GM04503 (cell line): ENCODE data around the gene DUSP3.

Experiments used
- DNase-seq: peaks from one replicate; pipeline ENCODE4 v3.0.0-alpha.2; 2012; ENCODE audit warnings: low read depth

The DUSP3 gene

GRCh38 chr17:43732958-43733357 lies 45.8 kb downstream of the DUSP3 start:
- peak; percentile 83 for DNase-seq

DNA sequence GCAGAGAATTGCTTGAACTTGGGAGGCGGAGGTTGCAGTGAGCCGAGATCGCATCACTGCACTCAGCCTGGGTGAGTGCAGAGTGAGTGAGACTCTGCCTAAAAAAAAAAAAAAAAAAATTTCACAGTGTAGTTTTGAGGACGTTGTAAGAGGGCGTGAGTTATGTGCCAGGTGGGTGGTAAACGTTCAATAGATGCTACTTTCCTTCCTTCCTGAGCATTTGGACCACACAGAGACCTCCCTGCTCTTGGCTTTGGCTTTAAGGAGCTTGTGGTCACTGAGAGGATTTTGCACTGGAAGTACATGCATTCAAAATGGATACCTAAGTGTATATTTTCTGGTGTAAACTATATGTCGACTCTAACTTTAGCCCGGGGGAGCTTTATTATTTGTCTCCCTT lies 50.7 kb downstream of the DUSP3 start:
- DNase-seq: no peak

- peak; percentile 72 for DNase-seq
Observed at GRCh38 chr17:43723697-43724359, 54.9 kb downstream of the DUSP3 start.

DNA sequence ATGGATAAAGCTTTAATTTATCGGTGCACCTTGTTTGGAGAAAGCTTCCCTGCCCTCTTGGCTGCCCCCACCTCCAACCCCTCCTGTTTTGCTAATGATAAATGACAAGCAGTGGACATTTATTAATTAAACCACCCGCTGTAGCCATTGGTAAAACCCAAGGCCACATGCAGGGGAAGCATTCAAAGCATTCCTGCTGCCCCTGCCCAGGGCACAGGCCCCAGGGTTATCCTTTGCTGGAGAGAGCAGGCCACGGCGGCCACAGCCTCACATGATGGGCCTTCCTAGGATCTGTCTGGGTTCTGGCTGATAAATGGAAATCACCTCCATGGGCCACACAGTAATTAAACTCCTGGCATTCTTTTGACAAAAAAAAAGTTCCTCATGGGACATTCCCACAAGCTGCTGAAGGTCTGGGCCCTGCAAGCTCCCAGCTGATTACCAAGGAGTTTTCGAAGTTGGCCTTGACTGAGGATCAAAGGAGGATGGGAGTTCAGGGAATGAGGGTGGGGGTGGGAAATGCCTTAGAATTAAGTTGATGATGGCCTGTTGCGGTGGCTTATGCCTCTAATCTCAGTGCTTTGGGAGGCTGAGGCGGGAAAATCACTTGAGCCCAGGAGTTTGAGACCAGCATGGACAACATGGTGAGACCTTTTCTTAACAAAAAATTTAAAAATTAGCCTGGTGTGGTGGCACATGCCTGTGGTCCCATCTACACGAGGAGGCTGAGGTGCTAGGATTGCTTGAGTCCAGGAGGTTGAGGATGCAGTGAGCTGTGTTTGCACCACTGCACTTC lies 55.7 kb downstream of the DUSP3 start:
- DNase-seq: no peak

- DNase-seq: no peak
Observed at GRCh38 chr17:43722269-43722619, 56.5 kb downstream of the DUSP3 start.

GRCh38 chr17:43721537-43722268 lies 57.1 kb downstream of the DUSP3 start:
- DNase-seq: no peak

DNA sequence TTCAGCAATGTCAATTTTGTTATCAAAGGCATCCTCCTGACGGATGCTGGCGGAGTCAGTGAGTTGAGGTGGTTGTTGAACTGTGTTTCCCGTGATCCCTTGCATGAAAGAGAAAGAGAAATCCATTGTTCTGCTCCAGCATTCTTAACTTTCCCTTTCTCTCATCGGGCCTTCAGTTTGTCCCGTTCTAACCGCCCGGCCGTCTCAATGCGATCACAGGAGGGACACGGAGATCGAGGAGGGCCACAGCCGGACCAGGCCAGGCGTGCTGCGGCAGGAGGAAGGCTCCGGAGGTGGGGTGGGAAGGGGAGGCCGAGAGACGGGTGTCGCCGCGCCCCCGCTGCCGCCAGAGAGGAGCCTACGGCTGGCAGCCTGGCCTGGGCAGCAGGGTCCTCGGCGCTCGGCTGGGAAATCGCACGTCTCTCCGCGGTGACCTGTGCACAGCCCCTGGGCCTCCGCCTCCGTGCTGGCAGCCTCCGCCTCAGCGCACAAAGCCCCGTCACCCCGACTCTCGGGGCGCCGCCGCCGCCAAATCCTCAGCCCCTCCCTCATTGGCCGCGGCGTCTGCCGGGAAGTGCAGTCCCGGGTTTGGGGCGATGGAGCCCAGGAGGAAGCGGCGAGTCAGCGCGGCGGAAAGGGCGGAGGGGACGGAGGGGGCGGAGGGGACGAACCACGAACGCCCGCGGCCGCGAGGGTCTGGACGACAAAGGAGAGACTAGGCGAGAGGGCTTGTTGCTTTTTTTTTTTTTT lies 58.3 kb downstream of the DUSP3 start:
- no peak for DNase-seq

DNA sequence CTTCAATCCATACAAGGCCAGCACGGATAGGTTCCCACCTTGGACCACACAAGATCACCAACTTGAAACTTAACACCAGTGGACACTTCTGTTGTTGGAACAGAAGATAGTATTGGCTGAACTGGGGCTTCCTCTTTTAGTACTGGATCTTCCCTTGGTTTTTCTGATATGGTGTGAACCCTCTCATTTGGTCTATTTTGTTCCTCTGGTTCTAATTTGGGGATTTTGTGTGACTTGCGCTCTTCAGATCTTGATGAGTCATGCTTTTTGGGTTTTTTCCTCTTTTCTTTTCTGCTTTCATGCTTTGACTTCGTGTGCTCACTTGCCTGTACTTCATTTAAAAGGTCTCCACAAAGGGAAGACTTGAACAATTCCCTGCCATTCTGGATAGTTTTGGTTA lies 59.2 kb downstream of the DUSP3 start:
- DNase-seq: no peak

DNA sequence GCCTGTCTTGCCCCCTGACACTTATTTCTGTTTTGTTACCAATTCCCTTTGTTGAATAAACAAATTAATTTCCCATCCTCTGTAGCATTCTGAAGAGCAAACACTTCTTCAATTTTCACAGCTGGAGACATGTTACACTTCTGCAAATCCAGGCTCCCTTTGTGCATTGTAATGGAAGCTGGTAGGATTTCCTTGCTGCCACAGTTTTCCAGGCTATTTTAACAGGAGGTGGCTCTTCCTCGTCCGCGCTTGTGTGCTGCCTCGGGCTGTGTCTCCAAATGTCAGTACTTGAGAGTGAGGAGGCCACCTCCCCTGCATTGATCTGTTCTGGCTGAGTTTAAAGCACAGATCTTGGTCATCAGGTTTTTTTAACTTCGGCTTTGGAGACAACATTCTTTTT lies 60.2 kb downstream of the DUSP3 start:
- DNase-seq: no peak

DNA sequence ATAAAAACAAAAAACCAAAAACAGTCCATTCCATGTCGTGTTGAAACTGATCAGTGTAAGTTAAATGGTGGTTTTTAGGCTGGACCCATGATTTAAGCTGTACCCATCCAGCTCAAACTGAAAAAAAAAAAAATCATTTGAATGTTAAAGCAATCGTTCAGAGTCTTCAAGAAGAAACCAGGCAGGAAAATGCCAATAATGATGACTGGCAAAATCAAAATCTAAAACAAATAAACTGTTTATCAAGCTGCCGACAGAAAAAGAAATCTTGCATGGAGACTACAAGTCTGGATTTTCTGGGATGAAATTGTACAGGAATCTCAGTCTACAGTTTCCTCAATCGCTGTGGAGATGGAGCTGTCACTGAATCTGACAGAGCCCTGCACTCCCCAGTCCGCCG lies 60.9 kb downstream of the DUSP3 start:
- no peak for DNase-seq
